Measurements from ENCODE around the gene UBE2V1.

The UBE2V1 gene

DNA sequence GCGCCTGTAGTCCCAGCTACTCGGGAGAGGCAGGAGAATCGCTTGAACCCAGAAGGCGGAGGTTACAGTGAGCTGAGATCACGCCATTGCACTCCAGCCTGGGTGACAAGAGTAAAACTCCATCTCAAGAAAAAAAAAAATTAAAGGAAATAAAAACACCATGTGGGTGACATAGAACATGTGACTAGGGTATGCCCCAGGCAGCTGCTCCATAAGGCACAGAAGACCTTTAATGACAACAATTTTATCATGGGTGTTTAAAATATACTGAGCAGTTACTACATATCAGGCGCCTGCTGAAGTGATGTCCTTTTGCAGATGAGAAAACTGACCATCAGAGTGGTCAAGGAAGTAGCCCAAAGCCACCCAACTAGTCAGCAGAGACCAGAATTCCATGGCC is 32.6 kb upstream of the UBE2V1 start:
- H3K9ac ChIP-seq (ENCODE audit: low read depth, low read length, poor library complexity, severe bottlenecking), result peak overlapping the region; percentile 99
- H3K4me1 ChIP-seq (ENCODE audit: insufficient read depth, low read length, poor library complexity, severe bottlenecking), result peaks cover 48% of the 10 kb centered on the region
- H3F3A ChIP-seq (ENCODE audit: low read depth), result no peaks in the 10 kb centered on the region
- peak overlapping the region; percentile 93 for H3K4me2 ChIP-seq (ENCODE audit: low read depth, low read length, poor library complexity, severe bottlenecking)
- no peak for TF ChIP-seq CTCF (conservative IDR thresholded peaks at IDR 0.05; ENCODE audit: low read length)
- no peak for TF ChIP-seq EZH2phosphoT487 (IDR thresholded peaks at IDR 0.05; ENCODE audit: borderline replicate concordance)
- H3K9me3 ChIP-seq (ENCODE audit: insufficient read depth, low read depth, low read length), result no peaks in the 10 kb centered on the region
- H2AFZ ChIP-seq (ENCODE audit: low read length), result no peak overlapping the region
- peak overlapping the region; percentile 88 for H3K4me3 ChIP-seq (ENCODE audit: low read length, poor library complexity, severe bottlenecking)
- peaks cover 85% of the 10 kb centered on the region for H3K79me2 ChIP-seq (ENCODE audit: insufficient read depth, low read length)
- H3K27me3 ChIP-seq (ENCODE audit: insufficient read depth, low read length, poor library complexity, severe bottlenecking), result no peaks in the 10 kb centered on the region
- peaks cover 13% of the 10 kb centered on the region for H4K20me1 ChIP-seq (ENCODE audit: insufficient read depth, low read length, poor library complexity, severe bottlenecking)
- H3K36me3 ChIP-seq (ENCODE audit: insufficient read depth, low read length), result peaks cover 27% of the 10 kb centered on the region; the same call in 1 of the 2 replicates
- no peaks in the 10 kb centered on the region for H3K9me2 ChIP-seq (replicated peaks; ENCODE audit: low read depth, low read length)

GRCh38 chr20:50144362-50144761 is 31.4 kb upstream of the UBE2V1 start:
- Histone ChIP-seq H4K20me1 (ENCODE audit: insufficient read depth, low read length, poor library complexity, severe bottlenecking) (peaks cover 11% of the 10 kb centered on the region), H3K9me2 (replicated peaks; ENCODE audit: low read depth, low read length) (no peaks in the 10 kb centered on the region), H3F3A (ENCODE audit: low read depth) (no peaks in the 10 kb centered on the region), H3K4me2 (ENCODE audit: low read depth, low read length, poor library complexity, severe bottlenecking) (no peak overlapping the region), H3K4me3 (ENCODE audit: low read length, poor library complexity, severe bottlenecking) (no peak overlapping the region), H3K9me3 (ENCODE audit: insufficient read depth, low read depth, low read length) (no peaks in the 10 kb centered on the region), H3K36me3 (ENCODE audit: insufficient read depth, low read length) (peaks cover 37% of the 10 kb centered on the region; the same call in 1 of the 2 replicates), H2AFZ (ENCODE audit: low read length) (no peak overlapping the region), H3K79me2 (ENCODE audit: insufficient read depth, low read length) (peaks cover 83% of the 10 kb centered on the region), H3K4me1 (ENCODE audit: insufficient read depth, low read length, poor library complexity, severe bottlenecking) (peaks cover 37% of the 10 kb centered on the region), H3K27me3 (ENCODE audit: insufficient read depth, low read length, poor library complexity, severe bottlenecking) (no peaks in the 10 kb centered on the region), H3K9ac (ENCODE audit: low read depth, low read length, poor library complexity, severe bottlenecking) (no peak overlapping the region)
- no peak for TF ChIP-seq EZH2phosphoT487 (IDR thresholded peaks at IDR 0.05; ENCODE audit: borderline replicate concordance)
- no peak for TF ChIP-seq CTCF (conservative IDR thresholded peaks at IDR 0.05; ENCODE audit: low read length)

DNA sequence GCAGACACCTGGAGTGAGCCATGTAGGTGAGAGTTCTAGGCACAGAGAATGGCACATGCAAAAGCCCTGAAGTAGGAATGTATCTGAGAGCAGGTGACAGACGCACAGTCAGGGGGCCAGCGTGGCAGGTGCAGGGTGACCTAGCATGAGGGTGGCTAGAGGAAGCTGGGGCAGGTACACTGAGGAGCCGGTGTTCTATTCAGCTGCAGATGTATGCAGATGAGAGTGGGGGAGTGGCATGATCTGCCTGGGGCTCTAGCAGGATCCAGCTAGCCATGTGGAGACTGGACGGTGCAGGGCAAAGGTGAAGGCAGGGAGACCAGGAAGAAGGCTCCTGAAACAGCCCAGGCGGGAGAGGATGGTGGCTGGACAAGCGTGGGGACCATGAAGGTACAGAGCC is 29.9 kb upstream of the UBE2V1 start:
- no peak overlapping the region for H3K9ac ChIP-seq (ENCODE audit: low read depth, low read length, poor library complexity, severe bottlenecking)
- H3F3A ChIP-seq (ENCODE audit: low read depth), result no peaks in the 10 kb centered on the region
- peaks cover 21% of the 10 kb centered on the region for H3K4me1 ChIP-seq (ENCODE audit: insufficient read depth, low read length, poor library complexity, severe bottlenecking)
- peaks cover 17% of the 10 kb centered on the region for H4K20me1 ChIP-seq (ENCODE audit: insufficient read depth, low read length, poor library complexity, severe bottlenecking)
- no peaks in the 10 kb centered on the region for H3K9me2 ChIP-seq (replicated peaks; ENCODE audit: low read depth, low read length)
- TF ChIP-seq CTCF (conservative IDR thresholded peaks at IDR 0.05; ENCODE audit: low read length), result no peak
- no peak for TF ChIP-seq EZH2phosphoT487 (IDR thresholded peaks at IDR 0.05; ENCODE audit: borderline replicate concordance)
- H3K9me3 ChIP-seq (ENCODE audit: insufficient read depth, low read depth, low read length), result no peaks in the 10 kb centered on the region
- H3K36me3 ChIP-seq (ENCODE audit: insufficient read depth, low read length), result peaks cover 51% of the 10 kb centered on the region; the same call in 1 of the 2 replicates
- H3K79me2 ChIP-seq (ENCODE audit: insufficient read depth, low read length), result peaks cover 82% of the 10 kb centered on the region
- H3K4me2 ChIP-seq (ENCODE audit: low read depth, low read length, poor library complexity, severe bottlenecking), result no peak overlapping the region
- H2AFZ ChIP-seq (ENCODE audit: low read length), result no peak overlapping the region
- H3K27me3 ChIP-seq (ENCODE audit: insufficient read depth, low read length, poor library complexity, severe bottlenecking), result no peaks in the 10 kb centered on the region
- H3K4me3 ChIP-seq (ENCODE audit: low read length, poor library complexity, severe bottlenecking), result no peak overlapping the region
